ENCODE measurements around the gene DRGX.

DNA sequence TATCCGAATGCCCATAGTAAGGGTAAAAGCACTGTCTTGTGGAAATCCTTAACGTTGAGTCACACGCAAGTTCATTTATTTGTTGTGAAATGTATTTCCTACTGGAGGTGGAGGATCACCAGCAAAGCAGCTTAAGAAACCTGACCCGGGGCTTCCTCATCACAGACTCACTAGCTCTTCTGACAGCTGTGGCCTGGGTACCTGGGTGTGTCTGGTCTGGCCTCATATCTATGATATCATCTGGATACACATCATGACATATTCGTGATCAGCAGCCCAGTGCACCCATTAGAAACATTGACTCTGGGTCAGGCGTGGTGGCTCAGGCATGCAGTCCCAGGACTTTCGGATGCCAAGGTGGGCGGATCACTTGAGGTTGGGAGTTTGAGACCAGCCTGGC is 8.8 kb downstream of the DRGX start:
- TF ChIP-seq POLR2A (IDR thresholded peaks at IDR 0.05; ENCODE audit: low read depth, low read length): no peak
- TF ChIP-seq POLR2AphosphoS5 (IDR thresholded peaks at IDR 0.05; ENCODE audit: low read depth, low read length): no peak
- no peak for TF ChIP-seq TAF1 (IDR thresholded peaks at IDR 0.05; ENCODE audit: low read depth, low read length)
- TF ChIP-seq SPI1 (IDR thresholded peaks at IDR 0.05; ENCODE audit: low read depth, low read length): no peak

Data from GM12891 (cell line).